OCI-LY3 (cell line): ENCODE results near the gene SLC2A13.

Experiments used
- H2AFZ ChIP-seq: fragments of 200-600, 300-600 bp; shearing (Covaris generic); 2 replicates; pipeline ENCODE4 v1.6.0; 2014; ENCODE audit warnings: antibody characterized with exemption, low read depth, low read length
- H3K27ac ChIP-seq: fragments of 200-600, 300-600 bp; sonication (generic); 2 replicates; pipeline ENCODE4 v1.5.1; 2014; ENCODE audit warnings: mild to moderate bottlenecking, low read length, moderate library complexity, mixed read lengths
- H3K27me3 ChIP-seq: fragments of 200-600, 300-600 bp; sonication (generic); 2 replicates; pipeline ENCODE4 v1.6.1; 2014; ENCODE audit warnings: low read depth, low read length, mixed read lengths
- H3K36me3 ChIP-seq: fragments of 200-600, 300-600 bp; sonication (generic); replicated peaks from 2 replicates; pipeline ENCODE3; 2014; ENCODE audit warnings: low read depth, low read length, mixed read lengths
- H3K4me1 ChIP-seq: fragments of 300-600, 200-600 bp; sonication (generic); 2 replicates; pipeline ENCODE4 v1.6.1; 2014; ENCODE audit warnings: low read length, mixed read lengths
- H3K4me2 ChIP-seq: fragments of 200-600, 300-600 bp; sonication (generic); 2 replicates; pipeline ENCODE4 v1.6.1; 2014; ENCODE audit warnings: low read length, mixed read lengths
- H3K4me3 ChIP-seq: fragments of 300-600, 200-600 bp; sonication (generic); 2 replicates; pipeline ENCODE4 v1.5.1; 2014; ENCODE audit warnings: antibody characterized with exemption, mild to moderate bottlenecking, low read length, moderate library complexity
- H3K79me2 ChIP-seq: fragments of 300-600, 200-600 bp; shearing (Covaris generic); 2 replicates; pipeline ENCODE4 v1.6.1; 2014; ENCODE audit warnings: mild to moderate bottlenecking, low read length, mixed read lengths
- H3K9ac ChIP-seq: fragments of 300-600, 200-600 bp; shearing (Covaris generic); 2 replicates; pipeline ENCODE4 v1.6.0; 2014; ENCODE audit warnings: mild to moderate bottlenecking, low read length, moderate library complexity
- H3K9me3 ChIP-seq: fragments of 200-600, 300-600 bp; shearing (Covaris generic); 2 replicates; pipeline ENCODE4 v1.6.1; 2014; ENCODE audit warnings: low read length, mixed read lengths; ENCODE audit not compliant: insufficient read depth
- H4K20me1 ChIP-seq: fragments of 200-600, 300-600 bp; sonication (generic); 2 replicates; pipeline ENCODE4 v1.6.1; 2016; ENCODE audit warnings: low read length, mixed read lengths; ENCODE audit not compliant: insufficient read depth
- CTCF ChIP-seq: fragments of 200-600, 300-600 bp; sonication (generic); IDR thresholded peaks from 2 replicates; pipeline ENCODE4 v1.5.1; 2014; ENCODE audit warnings: antibody characterized with exemption, low read length, low read depth
- EZH2phosphoT487 ChIP-seq: fragments of 200-600 bp; shearing (Covaris generic); IDR thresholded peaks from 2 replicates; pipeline ENCODE4 v1.6.1; 2018; ENCODE audit warnings: antibody characterized with exemption, mixed run types, low read depth

The SLC2A13 gene

GRCh38 chr12:39831587-39832315 lies 274.1 kb downstream of the SLC2A13 start:
- TF ChIP-seq CTCF = no peak
- no peak for TF ChIP-seq EZH2phosphoT487
- Histone ChIP-seq H4K20me1 (no peaks in the 10 kb centered on the region), H3K79me2 (no peaks in the 10 kb centered on the region), H3K9me3 (no peaks in the 10 kb centered on the region), H3K27ac (no peak overlapping the region), H3K4me3 (no peak overlapping the region), H3K36me3 (no peaks in the 10 kb centered on the region), H3K4me2 (no peak overlapping the region), H3K27me3 (no peaks in the 10 kb centered on the region), H3K9ac (no peak overlapping the region), H3K4me1 (peaks cover 12% of the 10 kb centered on the region), H2AFZ (no peak overlapping the region)

GRCh38 chr12:39830852-39831520 lies 274.9 kb downstream of the SLC2A13 start:
- no peak overlapping the region for H3K4me2 ChIP-seq
- no peaks in the 10 kb centered on the region for H3K79me2 ChIP-seq

GRCh38 chr12:39830171-39830570 lies 275.7 kb downstream of the SLC2A13 start:
- Histone ChIP-seq H3K79me2 (no peaks in the 10 kb centered on the region), H3K4me3 (no peak overlapping the region), H3K27me3 (no peaks in the 10 kb centered on the region), H3K9me3 (no peaks in the 10 kb centered on the region), H3K27ac (no peak overlapping the region), H4K20me1 (no peaks in the 10 kb centered on the region), H3K36me3 (no peaks in the 10 kb centered on the region), H3K9ac (no peak overlapping the region), H2AFZ (no peak overlapping the region), H3K4me2 (no peak overlapping the region), H3K4me1 (peaks cover under 1% of the 10 kb centered on the region; the same call in 1 of the 2 replicates)
- TF ChIP-seq EZH2phosphoT487 (no peak), CTCF (no peak)

More at GRCh38 chr12:39830852-39831520, 274.9 kb downstream of the SLC2A13 start:
- Histone ChIP-seq H3K9ac (no peak overlapping the region), H3K4me1 (peaks cover 9% of the 10 kb centered on the region), H3K4me3 (no peak overlapping the region), H3K9me3 (no peaks in the 10 kb centered on the region), H3K36me3 (no peaks in the 10 kb centered on the region), H3K27ac (no peak overlapping the region), H4K20me1 (no peaks in the 10 kb centered on the region), H3K27me3 (no peaks in the 10 kb centered on the region), H2AFZ (no peak overlapping the region)
- TF ChIP-seq EZH2phosphoT487 (no peak), CTCF (peak; percentile 29; the same call in 1 of the 2 replicates)

GRCh38 chr12:39824505-39825212 lies 281.2 kb downstream of the SLC2A13 start:
- H3K27me3 ChIP-seq = no peaks in the 10 kb centered on the region
- H3K4me3 ChIP-seq = no peak overlapping the region
- TF ChIP-seq EZH2phosphoT487 (no peak), CTCF (peak; percentile 16; the same call in 1 of the 2 replicates)
- H3K79me2 ChIP-seq = no peaks in the 10 kb centered on the region
- H3K27ac ChIP-seq = no peak overlapping the region
- H3K4me1 ChIP-seq = no peaks in the 10 kb centered on the region
- H4K20me1 ChIP-seq = no peaks in the 10 kb centered on the region
- H2AFZ ChIP-seq = no peak overlapping the region
- no peak overlapping the region for H3K4me2 ChIP-seq
- no peaks in the 10 kb centered on the region for H3K36me3 ChIP-seq
- H3K9me3 ChIP-seq = no peaks in the 10 kb centered on the region
- no peak overlapping the region for H3K9ac ChIP-seq
